IPS-11a (cell line): ENCODE data around the gene HEXB.
"Not testable (repeated sequence)": the region's sequence is repeated elsewhere in the genome, so short reads cannot be mapped to it uniquely, and the experiment has no call there.

Experiments
- H3K4me3 ChIP-seq: one replicate; pipeline ENCODE4 v1.5.1; 2013; ENCODE audit warnings: low read depth, low read length, control low read depth

HEXB gene

GRCh38 chr5:74725331-74725730 is 40.3 kb downstream of the HEXB start:
- no peak overlapping the region for H3K4me3 ChIP-seq

- no peak overlapping the region for H3K4me3 ChIP-seq
Measured at GRCh38 chr5:74736759-74737158, 51.7 kb downstream of the HEXB start.

GRCh38 chr5:74738406-74738805 is 53.4 kb downstream of the HEXB start:
- H3K4me3 ChIP-seq = no peak overlapping the region

GRCh38 chr5:74748742-74749141 is 63.7 kb downstream of the HEXB start:
- H3K4me3 ChIP-seq = not testable (repeated sequence)

DNA sequence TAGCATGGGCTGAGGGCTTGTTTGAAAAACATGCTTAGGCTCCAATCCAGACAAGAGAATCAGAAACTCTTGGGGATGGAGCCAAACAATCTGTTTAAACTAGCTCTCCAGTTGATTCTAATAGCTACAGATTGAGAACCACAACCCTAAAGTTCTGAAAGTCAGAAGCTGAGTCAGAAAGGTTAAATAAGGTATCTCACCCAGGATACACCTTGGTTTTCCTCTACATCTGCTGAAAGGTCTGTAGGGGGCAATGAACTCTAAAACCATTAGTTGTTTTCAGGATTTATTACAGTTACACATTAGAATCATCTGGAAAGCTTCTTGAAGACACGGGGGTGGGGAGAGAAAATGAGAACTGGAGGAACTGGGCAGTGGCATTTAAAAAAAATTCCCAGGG is 76.2 kb downstream of the HEXB start:
- H3K4me3 ChIP-seq = no peak overlapping the region

DNA sequence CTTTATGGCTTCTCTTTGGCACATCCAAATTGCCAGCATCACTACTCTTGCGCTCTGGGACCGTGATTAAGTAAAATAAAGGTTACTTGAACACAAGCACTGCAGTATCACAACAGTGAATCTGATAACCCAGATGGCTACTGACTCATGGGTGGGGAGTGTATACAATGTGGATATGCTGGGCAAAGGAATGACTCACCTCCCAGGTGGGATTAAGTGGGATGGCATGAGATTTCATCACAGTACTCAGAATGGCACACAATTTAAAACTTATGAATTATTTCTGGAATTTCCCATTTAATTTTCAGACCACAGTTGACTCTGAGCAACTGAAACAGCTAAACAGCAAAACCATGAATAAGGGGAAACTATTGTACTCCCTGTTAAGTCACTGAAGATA is 77.6 kb downstream of the HEXB start:
- no peak overlapping the region for H3K4me3 ChIP-seq

DNA sequence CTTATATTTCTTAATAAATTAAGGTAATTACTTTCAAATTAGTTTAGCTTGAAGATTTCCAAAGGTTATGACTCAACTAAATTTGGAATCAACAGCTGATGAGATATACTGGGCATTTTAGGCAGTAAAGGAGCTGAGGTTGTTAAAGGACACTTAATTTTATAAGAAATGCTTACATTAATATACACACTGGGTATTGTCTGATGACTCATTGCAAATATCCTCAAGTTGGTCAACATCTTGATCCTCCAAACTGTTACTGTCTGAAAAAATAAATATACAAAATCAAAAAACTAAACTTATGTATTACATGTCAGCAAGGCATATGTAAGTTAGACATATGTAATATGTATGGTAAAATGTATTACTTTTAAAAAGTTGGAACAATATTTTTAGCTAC is 78.5 kb downstream of the HEXB start:
- no peak overlapping the region for H3K4me3 ChIP-seq

DNA sequence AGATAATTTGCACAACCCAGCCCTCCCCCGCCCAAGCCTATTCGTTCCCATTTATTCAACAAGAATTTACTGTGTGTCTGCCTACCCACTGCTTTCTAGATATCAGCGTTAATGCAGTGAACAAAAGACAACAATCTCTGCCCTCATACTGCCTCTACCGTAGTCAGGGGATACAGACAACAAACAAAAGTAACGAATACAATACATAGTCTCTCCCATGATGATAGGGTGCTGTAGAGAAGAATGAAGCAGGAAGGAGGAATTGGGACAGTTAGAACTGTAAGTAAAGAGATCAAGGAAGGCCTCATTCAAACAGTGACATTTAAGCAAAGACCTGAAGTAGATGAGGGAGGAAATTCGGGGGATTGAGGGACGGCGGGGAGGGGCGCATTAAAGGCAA is 80.2 kb downstream of the HEXB start:
- no peak overlapping the region for H3K4me3 ChIP-seq

DNA sequence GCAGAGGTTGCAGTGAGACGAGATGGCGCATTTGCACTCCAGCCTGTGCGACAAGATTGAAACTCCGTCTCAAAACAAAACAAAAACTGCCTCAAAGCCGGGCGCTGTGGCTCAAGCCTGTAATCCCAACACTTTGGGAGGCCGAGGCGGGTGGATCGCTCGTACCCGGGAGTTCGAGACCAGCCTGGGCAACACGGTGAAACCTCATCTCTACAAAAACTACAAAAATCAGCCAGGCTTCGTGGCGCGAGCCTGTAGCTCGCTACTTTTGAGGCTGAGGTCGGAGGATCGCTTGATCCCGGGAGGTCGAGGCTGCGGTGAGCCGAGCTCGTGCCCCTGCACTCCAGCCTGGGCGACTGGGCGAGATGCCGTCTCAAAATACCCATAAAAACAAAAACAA is 80.9 kb downstream of the HEXB start:
- peak overlapping the region; percentile 91 for H3K4me3 ChIP-seq

GRCh38 chr5:74766418-74766848 is 81.4 kb downstream of the HEXB start:
- H3K4me3 ChIP-seq = peak overlapping the region; percentile 91

- peak within 1 kb of the TSS; percentile 91 for H3K4me3 ChIP-seq
Measured at GRCh38 chr5:74766849-74767578, 82.0 kb downstream of the HEXB start, which contains the start of the genes GFM2 and NSA2. Gene GFM2, minus strand, starts transcription at chr5:74767117. Its CDS starts 3,375 bp downstream, at chr5:74763742. Gene NSA2, plus strand, starts transcription at chr5:74767249. Its CDS starts 112 bp downstream, at chr5:74767361.

GRCh38 chr5:74767579-74767913 is 82.5 kb downstream of the HEXB start:
- peak overlapping the region; percentile 91 for H3K4me3 ChIP-seq
